NT2/D1 (cell line): ENCODE data around the gene KCNH1.
A peak's percentile ranks its signal among the peaks of the same experiment; 100 is the strongest.

ENCODE experiments used
- DNase-seq: peaks from one replicate; pipeline ENCODE4 v3.0.0-alpha.2; 2011; ENCODE audit warnings: low read depth, low spot score
- H3K27me3 ChIP-seq: 2 replicates; pipeline ENCODE4 v1.6.0; 2011; ENCODE audit warnings: mild to moderate bottlenecking; ENCODE audit not compliant: insufficient read length, insufficient read depth
- H3K36me3 ChIP-seq: 2 replicates; pipeline ENCODE4 v1.6.1; 2011; ENCODE audit warnings: mild to moderate bottlenecking, low read length, mixed read lengths; ENCODE audit not compliant: insufficient read depth, insufficient read length
- H3K4me1 ChIP-seq: 2 replicates; pipeline ENCODE4 v1.5.1; 2011; ENCODE audit not compliant: insufficient read depth, insufficient read length
- H3K4me3 ChIP-seq: 2 replicates; pipeline ENCODE4 v1.5.1; 2011; ENCODE audit warnings: low read depth; ENCODE audit not compliant: insufficient read length
- H3K9ac ChIP-seq: 2 replicates; pipeline ENCODE4 v1.6.0; 2011; ENCODE audit warnings: low read depth; ENCODE audit not compliant: insufficient read length
- H3K9me3 ChIP-seq: 2 replicates; pipeline ENCODE4 v1.5.1; 2011; ENCODE audit warnings: mild to moderate bottlenecking, low read length; ENCODE audit not compliant: insufficient read depth
- SUZ12 ChIP-seq: IDR thresholded peaks from 2 replicates; pipeline ENCODE4 v1.6.1; 2011; ENCODE audit not compliant: insufficient read length, insufficient read depth; ENCODE audit errors: extremely low read depth
- YY1 ChIP-seq: IDR thresholded peaks from 2 replicates; pipeline ENCODE4 v1.6.1; 2011; ENCODE audit not compliant: insufficient read length, insufficient read depth
- ZNF274 ChIP-seq: IDR thresholded peaks from 2 replicates; pipeline ENCODE4 v1.6.1; 2011; ENCODE audit warnings: mild to moderate bottlenecking, low read depth, low read length

The KCNH1 gene, protein sequence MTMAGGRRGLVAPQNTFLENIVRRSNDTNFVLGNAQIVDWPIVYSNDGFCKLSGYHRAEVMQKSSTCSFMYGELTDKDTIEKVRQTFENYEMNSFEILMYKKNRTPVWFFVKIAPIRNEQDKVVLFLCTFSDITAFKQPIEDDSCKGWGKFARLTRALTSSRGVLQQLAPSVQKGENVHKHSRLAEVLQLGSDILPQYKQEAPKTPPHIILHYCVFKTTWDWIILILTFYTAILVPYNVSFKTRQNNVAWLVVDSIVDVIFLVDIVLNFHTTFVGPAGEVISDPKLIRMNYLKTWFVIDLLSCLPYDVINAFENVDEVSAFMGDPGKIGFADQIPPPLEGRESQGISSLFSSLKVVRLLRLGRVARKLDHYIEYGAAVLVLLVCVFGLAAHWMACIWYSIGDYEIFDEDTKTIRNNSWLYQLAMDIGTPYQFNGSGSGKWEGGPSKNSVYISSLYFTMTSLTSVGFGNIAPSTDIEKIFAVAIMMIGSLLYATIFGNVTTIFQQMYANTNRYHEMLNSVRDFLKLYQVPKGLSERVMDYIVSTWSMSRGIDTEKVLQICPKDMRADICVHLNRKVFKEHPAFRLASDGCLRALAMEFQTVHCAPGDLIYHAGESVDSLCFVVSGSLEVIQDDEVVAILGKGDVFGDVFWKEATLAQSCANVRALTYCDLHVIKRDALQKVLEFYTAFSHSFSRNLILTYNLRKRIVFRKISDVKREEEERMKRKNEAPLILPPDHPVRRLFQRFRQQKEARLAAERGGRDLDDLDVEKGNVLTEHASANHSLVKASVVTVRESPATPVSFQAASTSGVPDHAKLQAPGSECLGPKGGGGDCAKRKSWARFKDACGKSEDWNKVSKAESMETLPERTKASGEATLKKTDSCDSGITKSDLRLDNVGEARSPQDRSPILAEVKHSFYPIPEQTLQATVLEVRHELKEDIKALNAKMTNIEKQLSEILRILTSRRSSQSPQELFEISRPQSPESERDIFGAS

DNA sequence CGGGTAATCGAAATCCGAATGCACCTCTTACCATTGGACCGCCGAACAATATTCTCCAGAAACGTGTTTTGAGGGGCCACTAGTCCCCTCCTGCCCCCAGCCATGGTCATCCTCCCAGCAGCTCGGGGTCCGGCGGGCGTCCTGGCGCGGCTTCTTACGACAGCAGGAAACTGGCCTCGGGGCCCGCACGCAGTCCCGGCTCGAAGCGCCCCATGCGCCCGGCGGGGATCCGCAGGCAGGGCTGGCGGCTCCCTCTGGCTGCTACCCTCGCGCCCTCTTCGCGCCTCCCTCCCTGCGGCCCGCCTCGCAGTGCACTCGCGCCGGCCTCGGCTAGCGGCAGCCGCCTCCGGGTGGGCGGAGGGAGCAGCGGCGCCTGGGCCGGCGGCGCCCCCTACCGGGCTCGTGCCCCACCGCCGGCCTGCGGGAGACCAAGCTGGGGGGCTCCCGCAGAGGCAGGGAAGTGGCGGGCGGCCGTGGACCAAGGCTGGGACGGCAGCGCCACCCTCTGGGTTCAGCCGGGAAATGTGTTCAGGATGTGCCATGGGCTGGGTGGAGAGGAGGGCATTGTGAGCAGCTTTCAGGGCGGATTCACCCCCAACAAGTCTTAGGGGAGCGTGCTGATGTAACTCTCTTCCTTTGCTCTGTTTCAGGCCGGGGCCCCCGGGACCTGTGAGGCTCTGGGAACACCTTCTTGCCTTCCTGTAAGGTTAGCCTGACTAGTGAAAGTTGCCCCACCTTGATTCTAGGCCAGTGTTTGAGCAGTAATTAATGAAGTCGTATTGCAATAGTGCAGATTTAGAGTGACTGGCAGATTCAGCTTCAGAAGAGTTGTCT is at the start of gene KCNH1:
Gene KCNH1, minus strand, starts transcription at position 313 of the 834 bp plus-strand sequence. Its CDS starts 203 bp downstream, at position 110.
- peak within 1 kb of the TSS; percentile 65 for H3K9ac ChIP-seq
- H3K4me3 ChIP-seq, result peak within 1 kb of the TSS; percentile 48
- H3K9me3 ChIP-seq, result no peaks in the 10 kb centered on the region
- no peaks in the 10 kb centered on the region for H3K36me3 ChIP-seq
- H3K4me1 ChIP-seq, result no peaks in the 10 kb centered on the region
- TF ChIP-seq ZNF274 (no peak), YY1 (no peak), SUZ12 (no peak)
- peak; percentile 90 for DNase-seq
- peaks cover 20% of the 10 kb centered on the region for H3K27me3 ChIP-seq

DNA sequence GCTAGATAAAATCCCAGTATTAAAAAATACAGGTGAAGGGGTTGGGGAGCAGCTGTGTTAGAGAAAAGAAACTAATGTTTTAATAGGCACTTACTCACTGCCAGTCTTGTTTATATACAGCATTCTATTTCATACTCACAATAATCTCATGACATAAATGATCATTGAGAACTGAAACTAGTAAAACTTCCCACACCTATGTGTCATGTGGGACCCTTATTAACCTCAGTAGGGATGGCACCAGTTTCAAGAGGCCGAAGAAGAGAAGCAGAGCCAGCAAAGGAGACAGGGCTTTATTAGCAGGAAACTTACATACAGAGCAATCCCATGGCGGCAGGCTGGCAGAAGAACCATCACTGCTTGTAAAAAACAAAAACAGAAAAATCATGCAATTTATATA is 48.8 kb upstream of the KCNH1 start:
- H3K4me1 ChIP-seq, result no peaks in the 10 kb centered on the region
- TF ChIP-seq ZNF274, result no peak
- TF ChIP-seq SUZ12, result no peak
- H3K9ac ChIP-seq, result no peak overlapping the region
- no peaks in the 10 kb centered on the region for H3K27me3 ChIP-seq
- no peak for DNase-seq
- no peaks in the 10 kb centered on the region for H3K9me3 ChIP-seq
- no peaks in the 10 kb centered on the region for H3K36me3 ChIP-seq
- H3K4me3 ChIP-seq, result no peak overlapping the region

DNA sequence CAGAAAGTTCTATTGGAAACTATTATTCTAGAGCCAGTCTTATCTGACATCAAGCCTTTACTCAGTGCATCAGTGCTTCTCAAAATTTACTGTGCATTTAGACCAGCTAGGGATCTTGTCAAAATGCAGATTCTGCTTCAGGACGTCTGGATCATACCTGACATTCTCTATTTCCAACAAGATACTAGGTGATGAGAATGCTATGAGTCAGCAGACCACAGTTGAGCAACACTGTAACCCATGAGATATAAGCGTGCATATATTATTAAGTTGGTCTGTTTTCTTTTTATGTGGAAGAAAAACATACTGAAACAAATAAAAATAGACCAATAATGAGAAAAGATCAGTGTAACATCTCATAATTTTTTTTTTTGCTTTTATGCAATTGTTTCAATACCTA is 40.4 kb upstream of the KCNH1 start:
- Histone ChIP-seq H3K9me3 (peaks cover 18% of the 10 kb centered on the region), H3K4me3 (no peak overlapping the region), H3K36me3 (no peaks in the 10 kb centered on the region), H3K9ac (no peak overlapping the region), H3K27me3 (no peaks in the 10 kb centered on the region), H3K4me1 (no peaks in the 10 kb centered on the region)
- DNase-seq, result no peak
- TF ChIP-seq YY1 (no peak), ZNF274 (no peak), SUZ12 (no peak)

DNA sequence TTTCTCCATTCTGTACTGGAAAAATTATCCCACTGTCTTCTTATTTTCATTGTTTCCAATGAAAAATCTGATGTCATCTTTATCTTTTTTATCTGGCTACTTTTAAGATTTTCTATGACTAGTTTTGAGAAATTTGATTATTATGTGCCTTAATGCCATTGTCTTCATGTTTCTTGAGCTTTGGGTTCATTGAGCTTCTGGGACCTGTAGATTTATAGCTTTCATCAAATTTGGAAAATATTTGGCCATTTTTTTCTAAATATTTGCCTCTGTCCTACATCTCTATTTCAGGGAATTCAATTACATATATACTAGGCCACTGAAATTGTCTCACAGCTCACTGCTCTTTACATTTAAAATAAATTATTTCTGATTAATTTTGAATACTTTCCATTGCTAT is 38.7 kb upstream of the KCNH1 start:
- Histone ChIP-seq H3K27me3 (no peaks in the 10 kb centered on the region), H3K4me1 (no peaks in the 10 kb centered on the region), H3K9ac (no peak overlapping the region), H3K9me3 (peaks cover 35% of the 10 kb centered on the region), H3K4me3 (no peak overlapping the region), H3K36me3 (no peaks in the 10 kb centered on the region)
- TF ChIP-seq YY1 (no peak), SUZ12 (no peak), ZNF274 (no peak)
- DNase-seq, result no peak

DNA sequence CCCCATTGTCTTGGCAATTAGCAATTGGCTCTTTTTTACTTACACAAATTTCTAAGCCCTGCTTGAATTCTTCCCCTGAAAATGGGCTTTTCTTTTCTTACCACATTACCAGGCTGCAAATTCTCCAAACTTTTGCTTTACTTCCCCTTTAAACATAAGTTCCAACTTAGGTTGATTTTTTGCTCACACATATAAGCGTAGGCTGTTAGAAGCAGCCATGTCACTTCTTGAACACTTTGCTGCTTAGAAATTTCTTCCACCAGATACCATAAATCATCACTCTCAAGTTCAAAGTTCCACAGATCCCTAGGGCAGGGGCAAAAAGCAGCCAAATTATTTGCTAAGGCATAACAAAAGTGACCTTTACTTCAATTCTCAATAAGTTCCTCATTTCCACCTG is 35.4 kb upstream of the KCNH1 start:
- no peaks in the 10 kb centered on the region for H3K4me1 ChIP-seq
- TF ChIP-seq YY1, result no peak
- no peak for TF ChIP-seq ZNF274
- no peak for TF ChIP-seq SUZ12
- no peak overlapping the region for H3K4me3 ChIP-seq
- H3K36me3 ChIP-seq, result no peaks in the 10 kb centered on the region
- H3K27me3 ChIP-seq, result no peaks in the 10 kb centered on the region
- H3K9me3 ChIP-seq, result peaks cover 41% of the 10 kb centered on the region
- DNase-seq, result no peak
- H3K9ac ChIP-seq, result no peak overlapping the region

DNA sequence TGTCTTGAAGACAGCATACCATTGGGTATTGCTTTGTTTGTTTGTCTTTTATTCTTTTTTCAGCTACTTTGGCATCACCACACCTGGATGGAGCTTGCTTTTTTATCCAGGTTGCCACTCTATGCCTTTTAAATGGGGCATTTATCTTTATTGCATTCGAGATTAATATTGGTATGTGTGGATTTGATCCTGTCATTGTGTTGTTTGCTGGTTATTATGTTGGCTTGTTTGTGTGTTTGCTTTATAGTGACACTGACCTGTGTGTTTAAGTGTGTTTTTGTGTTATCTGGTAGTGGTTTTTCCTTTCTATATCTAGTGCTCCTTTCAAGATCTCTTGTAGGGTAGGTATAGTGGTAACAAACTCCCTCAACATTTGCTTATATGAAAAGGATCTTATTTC is 24.9 kb upstream of the KCNH1 start:
- Histone ChIP-seq H3K9ac (no peak overlapping the region), H3K9me3 (no peaks in the 10 kb centered on the region), H3K36me3 (no peaks in the 10 kb centered on the region), H3K4me1 (no peaks in the 10 kb centered on the region), H3K27me3 (no peaks in the 10 kb centered on the region), H3K4me3 (no peak overlapping the region)
- DNase-seq, result no peak
- no peak for TF ChIP-seq YY1
- TF ChIP-seq ZNF274, result no peak
- no peak for TF ChIP-seq SUZ12
